Measurements from ENCODE around the gene LRRC8D.

The LRRC8D gene

GRCh38 chr1:89938171-89939055, 117.6 kb downstream of the LRRC8D start:
- no peaks in the 10 kb centered on the region for H3K4me1 ChIP-seq
- no peaks in the 10 kb centered on the region for H3K27me3 ChIP-seq (ENCODE audit: control insufficient read depth, insufficient read depth, low read length)
- H3K9ac ChIP-seq: no peak overlapping the region
- H3K4me3 ChIP-seq (ENCODE audit: low read depth, low read length): no peak overlapping the region
- H3K36me3 ChIP-seq (ENCODE audit: control insufficient read depth, insufficient read depth, low read length): no peaks in the 10 kb centered on the region
- no peak overlapping the region for H3K27ac ChIP-seq
- no peak for TF ChIP-seq CTCF (IDR thresholded peaks at IDR 0.05)
- no peaks in the 10 kb centered on the region for H3K9me3 ChIP-seq (ENCODE audit: control insufficient read depth, low read length)
- no peaks in the 10 kb centered on the region for H3K79me2 ChIP-seq
- no peak overlapping the region for H3K4me2 ChIP-seq (ENCODE audit: low read length)
- no peak overlapping the region for H2AFZ ChIP-seq

- no peak overlapping the region for H2AFZ ChIP-seq
- H3K27ac ChIP-seq: no peak overlapping the region
- H3K4me1 ChIP-seq: no peaks in the 10 kb centered on the region
- no peak overlapping the region for H3K4me3 ChIP-seq (ENCODE audit: low read depth, low read length)
- no peaks in the 10 kb centered on the region for H3K79me2 ChIP-seq
- no peaks in the 10 kb centered on the region for H3K9me3 ChIP-seq (ENCODE audit: control insufficient read depth, low read length)
- no peak overlapping the region for H3K9ac ChIP-seq
- no peak for TF ChIP-seq CTCF (IDR thresholded peaks at IDR 0.05)
- no peak overlapping the region for H3K4me2 ChIP-seq (ENCODE audit: low read length)
- no peaks in the 10 kb centered on the region for H3K36me3 ChIP-seq (ENCODE audit: control insufficient read depth, insufficient read depth, low read length)
- no peaks in the 10 kb centered on the region for H3K27me3 ChIP-seq (ENCODE audit: control insufficient read depth, insufficient read depth, low read length)
These were observed 118.3 kb downstream of the LRRC8D start for GRCh38 chr1:89939059-89939570.

- Histone ChIP-seq H3K4me3 (ENCODE audit: low read depth, low read length) (no peak overlapping the region), H2AFZ (no peak overlapping the region), H3K4me1 (no peaks in the 10 kb centered on the region), H3K9ac (no peak overlapping the region), H3K4me2 (ENCODE audit: low read length) (no peak overlapping the region), H3K79me2 (no peaks in the 10 kb centered on the region), H3K9me3 (ENCODE audit: control insufficient read depth, low read length) (no peaks in the 10 kb centered on the region), H3K27ac (no peak overlapping the region), H3K36me3 (ENCODE audit: control insufficient read depth, insufficient read depth, low read length) (no peaks in the 10 kb centered on the region), H3K27me3 (ENCODE audit: control insufficient read depth, insufficient read depth, low read length) (no peaks in the 10 kb centered on the region)
- no peak for TF ChIP-seq CTCF (IDR thresholded peaks at IDR 0.05)
These were observed 119.0 kb downstream of the LRRC8D start for GRCh38 chr1:89939693-89940438.

- Histone ChIP-seq H2AFZ (no peak overlapping the region), H3K79me2 (no peaks in the 10 kb centered on the region), H3K9me3 (ENCODE audit: control insufficient read depth, low read length) (no peaks in the 10 kb centered on the region), H3K27me3 (ENCODE audit: control insufficient read depth, insufficient read depth, low read length) (no peaks in the 10 kb centered on the region), H3K27ac (no peak overlapping the region), H3K4me2 (ENCODE audit: low read length) (no peak overlapping the region), H3K4me3 (ENCODE audit: low read depth, low read length) (no peak overlapping the region), H3K36me3 (ENCODE audit: control insufficient read depth, insufficient read depth, low read length) (no peaks in the 10 kb centered on the region), H3K9ac (no peak overlapping the region), H3K4me1 (no peaks in the 10 kb centered on the region)
- no peak for TF ChIP-seq CTCF (IDR thresholded peaks at IDR 0.05)
These were observed 120.4 kb downstream of the LRRC8D start for GRCh38 chr1:89941110-89941766.

Measured in parathyroid adenoma (tissue), 2 donors.